Kidney epithelial cell (primary cell): ENCODE measurements around the gene PSD2. TPM values are rescaled to one million over a fixed set of nuclear protein-coding genes. Genes with fewer than 3 reads are reported as not detected.
A peak's percentile ranks its signal among the peaks of the same experiment; 100 is the strongest.

Source experiments
- DNase-seq: peaks from one replicate; pipeline ENCODE4 v3.0.0-alpha.2; 2010; ENCODE audit warnings: low read depth
- H3K27me3 ChIP-seq: 2 replicates; pipeline ENCODE4 v1.6.0; 2011; ENCODE audit warnings: low read length; ENCODE audit not compliant: control insufficient read depth, insufficient read depth
- H3K36me3 ChIP-seq: 2 replicates; pipeline ENCODE4 v1.5.1; 2011; ENCODE audit warnings: low read length; ENCODE audit not compliant: control insufficient read depth, insufficient read depth
- H3K4me3 ChIP-seq: 2 replicates; pipeline ENCODE4 v1.5.1; 2011; ENCODE audit warnings: low read depth, mild to moderate bottlenecking, control low read depth, low read length
- CTCF ChIP-seq: IDR thresholded peaks from 2 replicates; pipeline ENCODE4 v1.5.1; 2011; ENCODE audit warnings: mild to moderate bottlenecking, moderate library complexity, low read length, control low read depth, inconsistent platforms; ENCODE audit not compliant: insufficient read depth, poor library complexity, severe bottlenecking
- total RNA-seq: library from RNA; depleted of rRNA; stranded (reverse); fragments of >200 nt; gene quantifications from 2 replicates; pipeline ENCODE4 v1.2.3, GENCODE V29; 2015

Gene PSD2
- total RNA-seq, 1 donor from 2014 or later: 0.13 TPM

DNA sequence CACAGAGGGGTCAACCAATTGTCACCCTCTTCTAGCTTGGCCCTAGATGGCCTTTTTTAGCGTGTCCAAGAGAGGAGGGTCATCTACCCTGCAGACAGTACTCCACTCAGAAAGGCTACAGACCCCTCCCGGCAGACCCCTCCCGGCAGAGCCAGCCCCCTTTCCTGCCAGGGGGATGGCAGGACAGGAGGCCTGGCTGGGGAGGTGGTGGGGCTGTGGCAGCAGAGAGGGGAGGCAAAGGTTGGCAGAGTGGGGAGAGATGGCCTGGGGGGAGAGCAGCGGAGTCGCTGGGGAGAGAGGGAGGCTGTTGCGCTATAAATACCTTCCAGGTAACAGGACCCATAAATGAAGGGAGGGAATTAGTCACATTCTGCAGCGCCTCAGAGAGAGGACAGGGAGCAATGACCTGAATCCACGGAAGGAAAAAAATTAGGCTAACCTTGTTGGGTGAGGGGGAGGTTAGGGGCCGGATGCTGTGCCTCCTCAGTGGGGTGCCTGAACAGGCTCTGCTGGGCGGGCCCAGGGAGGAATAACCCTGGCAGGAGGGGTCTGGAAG lies 32.9 kb upstream of the PSD2 start:
- peaks cover 9% of the 10 kb centered on the region for H3K27me3 ChIP-seq
- no peak for DNase-seq
- TF ChIP-seq CTCF: no peak
- H3K4me3 ChIP-seq: no peak overlapping the region
- no peaks in the 10 kb centered on the region for H3K36me3 ChIP-seq

DNA sequence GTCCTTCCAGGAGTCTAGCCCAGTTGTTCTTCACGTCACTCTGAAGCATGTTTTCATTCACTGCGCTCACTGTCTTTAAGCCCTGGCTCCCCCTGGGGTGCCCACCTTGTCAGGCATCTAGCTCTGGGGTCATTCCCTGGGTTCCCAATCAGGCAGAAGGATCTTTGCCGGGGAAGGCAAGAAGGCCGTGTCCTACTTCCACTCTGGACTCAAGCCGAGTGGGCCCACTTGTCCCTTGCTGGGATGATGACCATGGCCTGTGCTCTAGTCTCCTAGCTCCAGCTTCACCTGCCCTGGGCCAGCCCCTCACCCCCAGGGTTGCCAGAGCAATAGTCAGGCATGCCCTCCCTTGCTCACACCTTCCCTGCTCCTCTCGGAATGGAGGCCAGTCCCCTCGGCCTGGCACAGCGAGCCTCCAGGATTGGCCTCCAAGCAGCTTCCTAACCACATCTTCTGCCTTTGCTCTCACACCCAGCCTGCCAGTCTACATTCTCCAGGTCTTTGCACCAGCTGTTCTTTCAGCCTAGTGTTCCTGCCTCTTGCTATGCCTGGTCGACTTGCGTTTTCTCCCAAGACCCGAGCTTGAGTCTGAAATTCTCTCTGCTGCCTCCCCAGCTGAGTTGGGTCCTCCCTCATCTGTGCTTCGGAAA lies 32.2 kb upstream of the PSD2 start:
- Histone ChIP-seq H3K27me3 (peaks cover 9% of the 10 kb centered on the region), H3K4me3 (no peak overlapping the region), H3K36me3 (no peaks in the 10 kb centered on the region)
- TF ChIP-seq CTCF: no peak
- no peak for DNase-seq

GRCh38 chr5:139763930-139764791 lies 31.4 kb upstream of the PSD2 start:
- TF ChIP-seq CTCF: no peak
- Histone ChIP-seq H3K27me3 (peaks cover 9% of the 10 kb centered on the region), H3K36me3 (no peaks in the 10 kb centered on the region), H3K4me3 (no peak overlapping the region)
- no peak for DNase-seq

- H3K4me3 ChIP-seq: no peak overlapping the region
- TF ChIP-seq CTCF: no peak
- peaks cover 9% of the 10 kb centered on the region for H3K27me3 ChIP-seq
- DNase-seq: no peak
- no peaks in the 10 kb centered on the region for H3K36me3 ChIP-seq
Measured at GRCh38 chr5:139764886-139765408, 30.7 kb upstream of the PSD2 start.

- DNase-seq: no peak
- peak overlapping the region; percentile 39 for H3K4me3 ChIP-seq
- TF ChIP-seq CTCF: peak; percentile 90
- H3K27me3 ChIP-seq: peaks cover 9% of the 10 kb centered on the region
- H3K36me3 ChIP-seq: no peaks in the 10 kb centered on the region
Measured at GRCh38 chr5:139765409-139766217, 30.0 kb upstream of the PSD2 start.
